K562 (cell line): ENCODE results near the gene MAP1A. TPM values are rescaled to one million over a fixed set of nuclear protein-coding genes. Genes with fewer than 3 reads are reported as not detected.
A peak's percentile ranks its signal among the peaks of the same experiment; 100 is the strongest.

ENCODE experiments used
- ARID3B ChIP-seq: fragments of 250-450 bp; sonication (Bioruptor Pico); IDR thresholded peaks from 2 replicates; pipeline ENCODE4 v1.4.0; 2020; ENCODE audit warnings: borderline replicate concordance
- BDP1 ChIP-seq: IDR thresholded peaks from 3 replicates; pipeline ENCODE4 v1.6.1; 2011; ENCODE audit not compliant: insufficient read length, insufficient read depth
- BRF1 ChIP-seq: IDR thresholded peaks from 3 replicates; pipeline ENCODE4 v1.6.1; 2011; ENCODE audit warnings: borderline replicate concordance, mild to moderate bottlenecking; ENCODE audit not compliant: insufficient read length; ENCODE audit errors: extremely low read depth
- CLOCK ChIP-seq: fragments of 250-450 bp; sonication (Bioruptor Pico); IDR thresholded peaks from 2 replicates; pipeline ENCODE4 v1.4.0; 2020; ENCODE audit warnings: mild to moderate bottlenecking, moderate library complexity, borderline replicate concordance
- EGR1 ChIP-seq: fragments of 450-650 bp; conservative IDR thresholded peaks from 2 replicates; pipeline ENCODE4 v1.6.1; 2017; ENCODE audit warnings: mild to moderate bottlenecking
- ELF4 ChIP-seq: fragments of 450-650 bp; formaldehyde crosslinking; IDR thresholded peaks from 2 replicates; pipeline ENCODE4 v1.4.0; 2022; ENCODE audit warnings: missing genetic modification characterization
- HINFP ChIP-seq: fragments of 450-650 bp; conservative IDR thresholded peaks from 2 replicates; pipeline ENCODE4 v1.6.1; 2016; ENCODE audit warnings: missing genetic modification characterization, low read depth, mild to moderate bottlenecking, control low read depth, missing compliant biosample characterization
- ILK ChIP-seq: fragments of 450-650 bp; IDR thresholded peaks from 2 replicates; pipeline ENCODE4 v1.6.1; 2016; ENCODE audit warnings: missing genetic modification characterization, low read depth, mild to moderate bottlenecking, missing compliant biosample characterization, moderate library complexity, borderline replicate concordance
- MTA3 ChIP-seq: fragments of 450-650 bp; formaldehyde crosslinking; IDR thresholded peaks from 2 replicates; pipeline ENCODE4 v1.6.1; 2017; ENCODE audit warnings: mild to moderate bottlenecking, borderline replicate concordance
- NFE2L1 ChIP-seq: fragments of 450-650 bp; IDR thresholded peaks from 2 replicates; pipeline ENCODE4 v1.6.1; 2016; ENCODE audit warnings: missing genetic modification characterization, low read depth, mild to moderate bottlenecking, missing compliant biosample characterization, moderate library complexity, borderline replicate concordance
- PCBP1 ChIP-seq: fragments of 200-400 bp; formaldehyde crosslinking; IDR thresholded peaks from 2 replicates; pipeline ENCODE4 v1.6.1; 2018; ENCODE audit warnings: mild to moderate bottlenecking, low read depth, low read length; ENCODE audit not compliant: poor library complexity, severe bottlenecking
- SFPQ ChIP-seq: fragments of 200-400 bp; formaldehyde crosslinking; IDR thresholded peaks from 2 replicates; pipeline ENCODE4 v1.6.1; 2017; ENCODE audit warnings: mild to moderate bottlenecking, low read depth, low read length, moderate library complexity
- SMAD2 ChIP-seq: fragments of 150-350 bp; IDR thresholded peaks from 2 replicates; pipeline ENCODE4 v1.6.1; 2014; ENCODE audit warnings: low read depth, mild to moderate bottlenecking, low read length
- TRIM28 ChIP-seq: fragments of 450-650 bp; IDR thresholded peaks from 2 replicates; pipeline ENCODE4 v1.6.1; 2017
- ZBTB2 ChIP-seq: fragments of 450-650 bp; IDR thresholded peaks from 2 replicates; pipeline ENCODE4 v1.6.1; 2016; ENCODE audit warnings: antibody characterized with exemption
- ZBTB7A ChIP-seq: IDR thresholded peaks from 2 replicates; pipeline ENCODE4 v1.6.1; 2011; ENCODE audit warnings: low read depth, mild to moderate bottlenecking, low read length, moderate library complexity, borderline replicate concordance; ENCODE audit not compliant: control insufficient read depth
- polyA plus RNA-seq, 8 experiments: library from polyadenylated mRNA; depleted of rRNA in 4 of 8; stranded (reverse) in 5 of 8; unstranded in 3 of 8; fragments of >200 nt; fragmentation: Nextera tagmentation in 2 of 8; fragmentation: Illumina TruSeq in 1 of 8; extraction: Ambion mirVana in 2 of 8; extraction: Trizol in 1 of 8; gene quantifications; 2 replicates each; pipeline versions ENCODE4 v1.2.1 to v1.2.3, GENCODE V29; 2011 to 2014; ENCODE audit warnings: inconsistent platforms in 1 of 8, missing spikeins in 1 of 8
- total RNA-seq, 7 experiments: library from RNA; depleted of rRNA in 6 of 7; stranded (reverse); fragments of >200 nt in 6 of 7; fragmentation: Illumina TruSeq in 2 of 7; extraction: Trizol in 2 of 7; gene quantifications; 2 replicates each; pipeline versions ENCODE4 v1.2.1 to v1.2.3, GENCODE V29; 2011 to 2021; ENCODE audit warnings: low replicate concordance in 1 of 7

The MAP1A gene
- total and polyA plus RNA-seq, 9 of the 15 experiments (the other 6 are each of a cell fraction or from before 2014, with no cell fraction given), result 2.0 to 20.3 (median 7.3) TPM

GRCh38 chr15:43518197-43518761 is 871 bp downstream of the MAP1A start (continued):
- TF ChIP-seq ARID3B (CRISPR knock-in tag) (no peak), ELF4 (CRISPR knock-in tag) (no peak), CLOCK (CRISPR knock-in tag) (no peak), SFPQ (no peak), EGR1 (peak; percentile 78), TRIM28 (0 out of 2 replicates have a peak, but pooled peaks have one; percentile 21), HINFP (tag) (no peak), PCBP1 (no peak), SMAD2 (no peak), ZBTB7A (peak; percentile 75), NFE2L1 (tag) (peak; percentile 29; the same call in 1 of the 2 replicates), MTA3 (peak; percentile 54; the same call in 1 of the 2 replicates), ILK (tag) (no peak), BRF1 (no peak), ZBTB2 (no peak), BDP1 (no peak)
